Keratinocyte (primary cell): ENCODE data around the gene RRAGC.

Experiments used
- CTCF ChIP-seq, 3 experiments: IDR thresholded peaks in 1 of 3; conservative IDR thresholded peaks in 1 of 3; optimal IDR thresholded peaks in 1 of 3; 2 replicates in 2 of 3; 3 replicates in 1 of 3; pipeline versions ENCODE3 to v1.5.1; 2011; ENCODE audit warnings: low read length in 3 of 3, mild to moderate bottlenecking in 3 of 3, moderate library complexity in 2 of 3, control low read depth in 1 of 3, inconsistent platforms in 1 of 3; ENCODE audit not compliant: insufficient read depth in 2 of 3; ENCODE audit errors: extremely low read depth in 1 of 3
- EZH2 ChIP-seq: IDR thresholded peaks from one replicate; pipeline ENCODE4 v1.6.1; 2012; ENCODE audit warnings: inconsistent platforms, mild to moderate bottlenecking, low read length, moderate library complexity

GRCh38 chr1:38834221-38834782 lies 25.3 kb downstream of the RRAGC start:
- TF ChIP-seq CTCF (optimal IDR thresholded peaks at IDR 0.05 in 1 of 3, IDR thresholded peaks at IDR 0.05 in 1 of 3, conservative IDR thresholded peaks at IDR 0.05 in 1 of 3; ENCODE audit: extremely low read depth in 1 of 3, insufficient read depth in 2 of 3, low read length in 3 of 3) (no peak), EZH2 (no peak)
